ENCODE results near the gene CYB5D1.

CYB5D1 gene

DNA sequence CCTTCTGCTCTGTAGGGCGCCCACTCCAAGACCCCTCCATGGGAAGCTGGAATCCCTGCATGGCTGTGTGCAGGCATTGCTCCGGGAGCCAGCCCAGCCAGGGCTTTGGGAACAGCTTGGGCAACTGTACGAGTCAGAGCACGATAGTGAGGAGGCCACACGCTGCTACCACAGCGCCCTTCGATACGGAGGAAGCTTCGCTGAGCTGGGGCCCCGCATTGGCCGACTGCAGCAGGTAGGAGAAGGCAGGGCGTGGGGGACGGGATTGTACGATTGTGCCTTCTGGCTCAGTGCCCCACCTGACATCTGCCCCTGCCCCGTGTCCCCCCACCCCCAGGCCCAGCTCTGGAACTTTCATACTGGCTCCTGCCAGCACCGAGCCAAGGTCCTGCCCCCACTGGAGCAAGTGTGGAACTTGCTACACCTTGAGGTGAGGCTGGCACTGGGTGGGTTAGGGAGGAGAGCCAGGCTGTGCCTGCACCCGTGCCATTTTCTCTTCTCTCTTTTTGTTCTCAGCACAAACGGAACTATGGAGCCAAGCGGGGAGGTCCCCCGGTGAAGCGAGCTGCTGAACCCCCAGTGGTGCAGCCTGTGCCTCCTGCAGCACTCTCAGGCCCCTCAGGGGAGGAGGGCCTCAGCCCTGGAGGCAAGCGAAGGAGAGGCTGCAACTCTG is 11.6 kb upstream of the CYB5D1 start:
- DNase-seq (ENCODE audit: extremely low read depth, low read depth) = no peak
- no peak overlapping the region for H3K4me3 ChIP-seq (replicated peaks; ENCODE audit: low read depth, low read length)
- TF ChIP-seq, protein P1, sequence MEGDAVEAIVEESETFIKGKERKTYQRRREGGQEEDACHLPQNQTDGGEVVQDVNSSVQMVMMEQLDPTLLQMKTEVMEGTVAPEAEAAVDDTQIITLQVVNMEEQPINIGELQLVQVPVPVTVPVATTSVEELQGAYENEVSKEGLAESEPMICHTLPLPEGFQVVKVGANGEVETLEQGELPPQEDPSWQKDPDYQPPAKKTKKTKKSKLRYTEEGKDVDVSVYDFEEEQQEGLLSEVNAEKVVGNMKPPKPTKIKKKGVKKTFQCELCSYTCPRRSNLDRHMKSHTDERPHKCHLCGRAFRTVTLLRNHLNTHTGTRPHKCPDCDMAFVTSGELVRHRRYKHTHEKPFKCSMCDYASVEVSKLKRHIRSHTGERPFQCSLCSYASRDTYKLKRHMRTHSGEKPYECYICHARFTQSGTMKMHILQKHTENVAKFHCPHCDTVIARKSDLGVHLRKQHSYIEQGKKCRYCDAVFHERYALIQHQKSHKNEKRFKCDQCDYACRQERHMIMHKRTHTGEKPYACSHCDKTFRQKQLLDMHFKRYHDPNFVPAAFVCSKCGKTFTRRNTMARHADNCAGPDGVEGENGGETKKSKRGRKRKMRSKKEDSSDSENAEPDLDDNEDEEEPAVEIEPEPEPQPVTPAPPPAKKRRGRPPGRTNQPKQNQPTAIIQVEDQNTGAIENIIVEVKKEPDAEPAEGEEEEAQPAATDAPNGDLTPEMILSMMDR (IDR thresholded peaks at IDR 0.05; ENCODE audit: low read depth, low read length, missing control alignments) = no peak

- no peak overlapping the region for H3K4me3 ChIP-seq (replicated peaks; ENCODE audit: low read depth, low read length)
- no peak for DNase-seq (ENCODE audit: extremely low read depth, low read depth)
- TF ChIP-seq, protein P1 (IDR thresholded peaks at IDR 0.05; ENCODE audit: low read depth, low read length, missing control alignments) = no peak
Observed at GRCh38 chr17:7846765-7847661, 10.8 kb upstream of the CYB5D1 start.

GRCh38 chr17:7848131-7848579 is 9.6 kb upstream of the CYB5D1 start:
- no peak overlapping the region for H3K4me3 ChIP-seq (replicated peaks; ENCODE audit: low read depth, low read length)
- no peak for DNase-seq (ENCODE audit: extremely low read depth, low read depth)
- TF ChIP-seq, protein P1 (IDR thresholded peaks at IDR 0.05; ENCODE audit: low read depth, low read length, missing control alignments) = no peak

- TF ChIP-seq, protein P1 (IDR thresholded peaks at IDR 0.05; ENCODE audit: low read depth, low read length, missing control alignments) = no peak
- H3K4me3 ChIP-seq (replicated peaks; ENCODE audit: low read depth, low read length) = no peak overlapping the region
- DNase-seq (ENCODE audit: extremely low read depth, low read depth) = no peak
Observed at GRCh38 chr17:7848739-7849129, 9.1 kb upstream of the CYB5D1 start.

- TF ChIP-seq, protein P1 (IDR thresholded peaks at IDR 0.05; ENCODE audit: low read depth, low read length, missing control alignments) = no peak
Observed at GRCh38 chr17:7849130-7849750, 8.6 kb upstream of the CYB5D1 start.

DNA sequence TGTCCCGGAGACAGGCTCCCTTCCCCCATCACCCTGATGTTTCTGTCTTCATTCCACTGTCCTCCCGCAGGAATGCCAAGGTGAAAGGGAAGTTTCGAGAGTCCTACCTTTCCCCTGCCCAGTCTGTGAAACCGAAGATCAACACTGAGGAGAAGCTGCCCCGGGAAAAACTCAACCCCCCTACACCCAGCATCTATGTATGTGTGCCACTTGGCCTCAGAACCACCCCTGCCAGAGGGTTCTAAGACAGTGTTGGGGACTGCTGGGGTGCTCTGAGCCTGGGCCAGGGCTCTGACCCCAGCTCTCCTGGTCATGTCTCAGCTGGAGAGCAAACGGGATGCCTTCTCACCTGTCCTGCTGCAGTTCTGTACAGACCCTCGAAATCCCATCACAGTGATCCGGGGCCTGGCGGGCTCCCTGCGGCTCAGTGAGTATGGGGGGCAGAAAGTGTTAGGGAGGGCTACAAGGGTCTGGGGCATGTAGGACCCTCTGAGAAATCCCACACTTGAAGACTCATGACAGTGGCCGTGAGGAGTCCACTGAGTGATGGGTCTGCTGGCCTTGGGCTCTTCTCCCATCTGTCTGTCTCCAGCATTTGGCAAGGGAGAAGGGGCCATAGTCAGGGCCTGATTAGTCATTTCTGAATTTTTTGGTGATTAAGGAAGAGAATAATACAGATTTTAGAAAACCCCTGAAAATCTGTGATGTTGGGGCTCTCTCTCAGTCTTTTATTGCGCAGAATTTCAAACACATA is 7.9 kb upstream of the CYB5D1 start:
- DNase-seq (ENCODE audit: extremely low read depth, low read depth) = no peak
- no peak overlapping the region for H3K4me3 ChIP-seq (replicated peaks; ENCODE audit: low read depth, low read length)
- TF ChIP-seq, protein P1 (IDR thresholded peaks at IDR 0.05; ENCODE audit: low read depth, low read length, missing control alignments) = no peak

More at GRCh38 chr17:7849130-7849750, 8.6 kb upstream of the CYB5D1 start:
- DNase-seq (ENCODE audit: extremely low read depth, low read depth) = no peak
- H3K4me3 ChIP-seq (replicated peaks; ENCODE audit: low read depth, low read length) = no peak overlapping the region

Data from HFF-Myc (cell line).